Stimulated activated CD4-positive, alpha-beta T cell treated with anti-CD3 and anti-CD28 coated beads, TNF-alpha, amount 100 ng/mL, for 48 hours (primary cell): ENCODE measurements around the gene SLC22A9.
A peak's percentile ranks its signal among the peaks of the same experiment; 100 is the strongest.

Source experiments
- DNase-seq, 3 donors: peaks; one replicate each; pipeline ENCODE4 v3.0.0-alpha.2; 2020; ENCODE audit warnings: low read depth in 3 of 3

Gene SLC22A9

DNA sequence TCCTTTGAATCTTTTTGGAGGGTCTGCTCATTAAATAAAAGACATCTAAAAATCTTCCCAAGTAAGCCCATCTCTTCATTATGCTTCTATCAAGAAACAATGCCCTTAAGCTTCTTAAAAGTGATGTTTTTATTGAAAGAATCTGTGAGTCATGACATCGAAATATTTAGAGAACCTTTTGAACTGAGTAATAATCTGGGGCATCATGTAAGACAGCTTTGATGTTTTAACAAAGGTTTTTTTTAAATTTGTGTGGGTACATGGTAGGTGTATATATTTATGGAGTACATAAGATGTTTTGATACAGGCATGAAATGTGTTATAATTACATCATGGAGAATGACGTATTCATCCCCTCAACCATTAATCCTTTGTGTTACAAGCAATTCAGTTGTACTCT, 74.6 kb downstream of the SLC22A9 start:
- no peak for DNase-seq

DNA sequence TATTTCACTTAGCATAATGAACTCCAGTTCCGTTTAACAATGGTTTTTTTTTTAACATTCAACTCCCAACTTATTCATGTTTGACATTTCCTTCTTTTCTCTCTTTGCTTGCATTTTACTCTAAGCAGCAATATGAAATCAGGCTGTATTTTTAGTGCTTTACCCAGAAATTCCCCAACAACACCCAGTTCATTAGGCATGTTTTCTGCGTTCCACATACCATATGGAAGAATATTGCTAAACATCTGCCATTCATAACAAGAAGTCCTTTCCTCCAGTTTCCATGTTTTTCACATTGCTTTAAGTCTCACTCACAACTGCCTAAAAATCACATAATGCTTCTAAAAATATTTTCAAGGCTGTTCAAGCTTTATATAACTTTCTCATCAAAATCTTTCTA, 75.5 kb downstream of the SLC22A9 start:
- no peak for DNase-seq

DNA sequence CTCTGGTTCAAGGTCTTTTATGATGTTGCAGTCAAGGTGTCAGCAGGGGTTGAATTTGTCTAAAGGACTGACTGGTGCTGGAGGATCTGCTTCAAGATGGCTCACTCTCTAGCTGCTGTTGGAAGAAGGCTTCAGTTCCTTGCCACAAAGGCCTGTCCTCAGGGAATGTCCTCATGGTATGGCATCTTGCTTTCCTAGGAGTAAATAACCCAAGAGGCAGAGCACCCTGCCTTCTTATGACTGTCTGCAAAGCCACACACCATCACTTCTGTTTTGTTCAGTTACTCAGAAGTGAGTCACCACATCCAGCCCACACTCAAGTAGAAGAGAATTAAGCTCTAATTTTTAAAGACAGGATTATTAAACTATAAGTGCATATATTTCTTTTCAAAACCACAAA, 76.1 kb downstream of the SLC22A9 start:
- DNase-seq: peak in 1 of 3 donors; percentile 20

DNA sequence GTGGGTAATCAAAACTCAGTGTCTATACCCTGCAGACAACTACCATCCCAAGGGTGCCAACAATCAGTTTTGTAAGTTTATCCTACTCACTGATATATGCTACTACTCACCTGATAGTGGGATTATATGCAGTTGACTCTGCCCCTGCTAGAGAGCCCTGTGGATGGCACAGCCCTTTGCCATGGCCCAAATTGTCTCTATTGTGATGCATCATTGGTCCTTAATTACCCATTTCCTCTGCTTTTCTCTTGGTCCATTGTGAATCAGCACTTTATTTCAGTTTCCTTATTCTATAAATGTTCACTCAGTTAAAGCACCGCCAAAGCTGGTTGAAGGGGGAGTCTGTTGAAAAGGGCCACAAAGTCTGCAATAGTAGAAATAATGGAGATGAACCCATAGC, 79.1 kb downstream of the SLC22A9 start:
- DNase-seq: no peak

DNA sequence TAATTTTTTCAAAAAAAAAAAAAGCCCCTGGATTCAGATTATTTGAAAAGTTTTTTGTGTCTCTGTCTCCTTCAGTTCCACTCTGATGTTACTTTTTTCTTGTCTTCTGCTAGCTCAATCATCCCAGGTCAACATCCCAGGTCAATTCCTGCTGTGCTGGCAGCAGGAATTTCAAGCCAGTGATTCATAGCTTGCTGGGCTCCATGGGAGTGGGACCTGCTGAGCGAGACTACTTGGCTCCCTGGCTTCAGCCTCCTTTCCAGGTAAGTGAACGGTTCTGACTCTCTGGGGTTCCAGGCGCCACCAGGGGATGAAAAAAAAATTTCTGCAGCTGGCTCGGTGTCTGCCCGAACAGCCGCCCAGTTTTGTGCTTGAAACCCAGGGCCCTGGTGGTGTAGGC, 90.0 kb downstream of the SLC22A9 start:
- DNase-seq: no peak
